Measurements from ENCODE around the gene RSF1. TPM values are rescaled to one million over a fixed set of nuclear protein-coding genes. Genes with fewer than 3 reads are reported as not detected.

Gene RSF1
- total RNA-seq, 4 donors from 2014 or later = 42.6 to 58.6 (median 49.4) TPM

DNA sequence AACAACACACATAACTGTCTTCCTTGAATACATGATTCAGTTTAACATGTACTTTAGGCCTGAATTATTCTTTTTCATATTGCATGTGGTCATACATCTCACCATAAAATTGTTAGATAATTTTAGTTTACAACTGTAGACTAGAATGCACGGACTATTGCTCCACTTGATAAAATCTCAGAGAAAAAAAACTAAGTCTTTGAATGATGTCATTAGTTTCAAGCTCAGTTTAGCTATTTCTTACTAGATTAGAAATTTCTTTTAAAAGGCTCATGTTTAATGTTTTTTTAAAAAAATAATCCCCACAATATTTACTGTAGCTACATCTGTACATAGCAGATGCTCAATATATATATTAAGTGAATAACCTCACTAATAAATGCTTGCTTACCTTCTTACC lies 5.1 kb downstream of the RSF1 start:
- TF ChIP-seq, protein P1, sequence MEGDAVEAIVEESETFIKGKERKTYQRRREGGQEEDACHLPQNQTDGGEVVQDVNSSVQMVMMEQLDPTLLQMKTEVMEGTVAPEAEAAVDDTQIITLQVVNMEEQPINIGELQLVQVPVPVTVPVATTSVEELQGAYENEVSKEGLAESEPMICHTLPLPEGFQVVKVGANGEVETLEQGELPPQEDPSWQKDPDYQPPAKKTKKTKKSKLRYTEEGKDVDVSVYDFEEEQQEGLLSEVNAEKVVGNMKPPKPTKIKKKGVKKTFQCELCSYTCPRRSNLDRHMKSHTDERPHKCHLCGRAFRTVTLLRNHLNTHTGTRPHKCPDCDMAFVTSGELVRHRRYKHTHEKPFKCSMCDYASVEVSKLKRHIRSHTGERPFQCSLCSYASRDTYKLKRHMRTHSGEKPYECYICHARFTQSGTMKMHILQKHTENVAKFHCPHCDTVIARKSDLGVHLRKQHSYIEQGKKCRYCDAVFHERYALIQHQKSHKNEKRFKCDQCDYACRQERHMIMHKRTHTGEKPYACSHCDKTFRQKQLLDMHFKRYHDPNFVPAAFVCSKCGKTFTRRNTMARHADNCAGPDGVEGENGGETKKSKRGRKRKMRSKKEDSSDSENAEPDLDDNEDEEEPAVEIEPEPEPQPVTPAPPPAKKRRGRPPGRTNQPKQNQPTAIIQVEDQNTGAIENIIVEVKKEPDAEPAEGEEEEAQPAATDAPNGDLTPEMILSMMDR (IDR thresholded peaks at IDR 0.05; ENCODE audit: low read depth) = no peak

DNA sequence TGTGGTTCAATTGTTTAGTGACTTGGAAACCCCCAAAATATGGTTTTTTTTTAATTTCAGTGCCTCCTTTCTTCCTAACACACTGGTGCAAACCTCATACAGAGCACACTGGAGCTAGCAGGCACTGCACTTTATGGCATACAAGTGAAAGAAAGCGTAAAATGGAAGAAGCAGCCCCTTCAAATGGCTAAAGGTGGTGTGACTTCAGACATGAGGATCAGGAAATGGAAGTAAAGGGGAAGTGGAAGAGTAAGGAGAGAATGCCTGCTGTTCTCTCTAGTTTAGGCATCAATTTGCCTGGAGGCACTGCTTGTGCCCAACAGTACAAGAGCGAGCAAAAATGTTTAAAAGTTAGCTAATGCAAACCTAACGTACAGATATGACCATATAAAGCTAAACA lies 5.7 kb downstream of the RSF1 start:
- TF ChIP-seq, protein P1 (IDR thresholded peaks at IDR 0.05; ENCODE audit: low read depth) = no peak

DNA sequence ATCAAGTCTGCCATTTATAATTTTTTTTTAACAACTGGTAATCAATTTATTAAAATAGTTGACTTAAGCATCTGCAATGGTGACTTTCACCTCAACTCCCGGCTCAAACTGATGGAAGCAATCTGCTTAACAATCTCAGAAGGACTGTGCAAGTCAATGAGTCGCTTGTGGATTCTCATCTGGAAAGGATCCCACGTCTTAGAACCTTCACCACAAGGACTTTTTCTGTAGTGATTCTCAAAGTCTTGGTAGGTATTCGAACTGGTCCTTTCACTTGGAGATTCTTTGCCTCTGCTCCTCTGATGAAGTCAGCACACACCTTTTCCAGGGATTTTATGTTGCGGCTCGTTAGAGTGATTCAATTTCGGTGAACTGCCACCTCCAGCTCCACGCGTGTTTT lies 7.3 kb downstream of the RSF1 start:
- TF ChIP-seq, protein P1 (IDR thresholded peaks at IDR 0.05; ENCODE audit: low read depth) = no peak

DNA sequence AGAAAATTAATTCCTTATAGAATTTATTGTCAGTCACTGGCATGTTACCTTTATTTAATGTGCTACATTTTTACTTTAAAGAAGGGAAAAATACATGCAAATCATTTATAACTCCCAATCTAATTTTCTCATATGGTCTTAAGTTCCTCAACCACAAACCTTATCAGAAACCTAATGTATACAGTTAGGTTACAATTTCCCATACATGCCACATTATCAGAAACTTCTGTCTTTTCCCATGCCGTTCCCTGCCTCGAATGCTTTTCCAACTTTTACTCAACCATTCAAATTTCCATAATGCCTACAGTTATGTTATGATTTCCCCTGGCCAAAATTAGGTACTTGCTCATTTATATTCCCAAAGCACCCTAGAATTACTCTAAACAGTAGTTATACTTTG lies 13.5 kb downstream of the RSF1 start:
- TF ChIP-seq, protein P1 (IDR thresholded peaks at IDR 0.05; ENCODE audit: low read depth) = no peak

DNA sequence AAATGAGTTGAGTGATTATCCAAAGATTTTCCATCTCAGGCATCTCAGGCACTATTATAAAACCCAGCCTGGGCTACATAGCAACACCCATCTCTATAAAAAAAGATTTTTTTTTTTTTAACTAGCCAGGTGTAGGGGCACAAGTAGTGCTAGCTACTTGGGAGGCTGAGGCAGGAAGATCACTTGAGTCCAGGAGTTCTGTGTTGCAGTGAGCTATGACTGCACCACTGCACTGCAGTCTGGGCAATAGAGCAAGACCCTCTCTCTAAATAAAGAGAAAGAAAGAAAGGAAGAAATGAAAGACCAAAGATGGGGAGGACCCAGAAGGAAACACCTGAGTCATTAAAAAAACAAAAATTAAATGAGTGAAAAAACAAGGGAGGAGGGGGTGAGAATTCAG lies 14.1 kb downstream of the RSF1 start:
- TF ChIP-seq, protein P1 (IDR thresholded peaks at IDR 0.05; ENCODE audit: low read depth) = no peak

DNA sequence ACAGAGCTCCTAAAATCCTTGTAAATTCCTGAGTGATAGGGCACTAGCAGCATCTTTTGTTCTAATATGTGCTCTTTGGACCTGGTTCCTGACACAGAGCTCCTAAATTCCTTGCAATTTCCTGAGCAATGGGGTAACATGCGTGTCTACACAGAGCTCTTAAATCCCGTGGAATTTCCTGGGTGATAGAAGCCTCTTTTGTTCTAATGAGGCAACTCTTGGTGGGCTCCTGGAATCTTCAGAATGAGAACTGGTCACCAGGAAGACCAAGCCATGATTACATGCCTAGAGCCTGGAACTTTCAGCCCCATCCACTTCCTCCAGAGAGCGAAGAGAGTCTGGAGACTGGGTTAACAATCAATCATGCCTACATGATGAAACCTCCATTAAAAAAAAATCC lies 19.0 kb downstream of the RSF1 start:
- TF ChIP-seq, protein P1 (IDR thresholded peaks at IDR 0.05; ENCODE audit: low read depth) = no peak

DNA sequence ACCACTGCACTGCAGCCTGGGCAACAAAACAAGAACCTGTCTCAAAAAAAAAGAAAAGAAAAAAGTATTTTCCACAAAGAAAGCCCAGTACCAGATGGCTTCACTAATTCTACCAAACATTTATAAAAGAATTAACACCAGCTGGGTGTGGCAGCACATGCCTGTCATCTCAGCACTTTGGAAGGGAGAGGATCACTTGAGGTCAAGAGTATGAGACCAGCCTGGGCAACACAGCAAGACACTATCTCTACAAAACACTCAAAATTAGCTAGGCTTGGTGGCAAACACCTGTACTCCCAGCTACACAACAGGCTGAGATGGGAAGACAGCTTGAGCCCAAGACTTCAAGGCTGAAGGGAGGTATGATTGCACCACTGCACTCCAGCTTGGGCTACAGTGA lies 20.1 kb downstream of the RSF1 start:
- TF ChIP-seq, protein P1 (IDR thresholded peaks at IDR 0.05; ENCODE audit: low read depth) = no peak

Data from subcutaneous adipose tissue (tissue), 4 donors.